Activated CD8-positive, alpha-beta T cell treated with anti-CD3 and anti-CD28 coated beads for 36 hours (primary cell): ENCODE measurements around the gene NOS2. TPM values are rescaled to one million over a fixed set of nuclear protein-coding genes. Genes with fewer than 3 reads are reported as not detected.
A peak's percentile ranks its signal among the peaks of the same experiment; 100 is the strongest.
"Not testable (repeated sequence)": the region's sequence is repeated elsewhere in the genome, so short reads cannot be mapped to it uniquely, and the experiment has no call there.

Experiments used
- ATAC-seq: fragments of 200-7000 bp; cut with Tn5 transposase; one replicate; pipeline ENCODE4 v1.10.0; 2021; ENCODE audit warnings: mild to moderate bottlenecking, moderate library complexity
- CTCF ChIA-PET: fragments of 350-600 bp; sonication (Branson Sonifier 250); formaldehyde crosslinking; loops from one replicate; lab custom pipeline; 2021; ENCODE audit warnings: antibody characterized with exemption; lab: Charles Lee
- POLR2A ChIA-PET: fragments of 350-600 bp; sonication (Branson Sonifier 250); formaldehyde crosslinking; loops from one replicate; lab custom pipeline; 2021; ENCODE audit warnings: antibody characterized with exemption; lab: Charles Lee
- DNase-seq: peaks from one replicate; pipeline ENCODE4 v3.0.0-alpha.2; 2020
- H3K27ac Mint-ChIP-seq: one replicate; pipeline ENCODE4 v1.8.0; 2021; ENCODE audit warnings: mild to moderate bottlenecking, mixed read lengths
- H3K27me3 Mint-ChIP-seq: one replicate; pipeline ENCODE4 v1.8.0; 2021; ENCODE audit warnings: mixed read lengths
- H3K36me3 Mint-ChIP-seq: one replicate; pipeline ENCODE4 v1.8.0; 2021; ENCODE audit warnings: low read depth, mixed read lengths
- H3K4me1 Mint-ChIP-seq: one replicate; pipeline ENCODE4 v1.8.0; 2021; ENCODE audit warnings: low read depth, mixed read lengths
- H3K4me3 Mint-ChIP-seq: one replicate; pipeline ENCODE4 v1.8.0; 2021; ENCODE audit warnings: mild to moderate bottlenecking, moderate library complexity, mixed read lengths
- H3K9me3 Mint-ChIP-seq: one replicate; pipeline ENCODE4 v1.8.0; 2021; ENCODE audit warnings: mixed read lengths
- intact Hi-C: fragments of 100-400 bp; cut with micrococcal nuclease; formaldehyde crosslinking; loops from one replicate; pipeline ENCODE4 v1.10.0; 2022
- total RNA-seq, 2 experiments: library from RNA; stranded (reverse); gene quantifications; one replicate each; pipeline ENCODE4 v1.2.3, GENCODE V29; 2021
- TF ChIP-seq, protein P1 (sequence below): fragments of 200-600 bp; IDR thresholded peaks from one replicate; pipeline ENCODE4 v1.8.0; 2022; ENCODE audit warnings: antibody characterized with exemption, mild to moderate bottlenecking

Gene NOS2
- total RNA-seq, 2 experiments from 2014 or later: not detected

DNA sequence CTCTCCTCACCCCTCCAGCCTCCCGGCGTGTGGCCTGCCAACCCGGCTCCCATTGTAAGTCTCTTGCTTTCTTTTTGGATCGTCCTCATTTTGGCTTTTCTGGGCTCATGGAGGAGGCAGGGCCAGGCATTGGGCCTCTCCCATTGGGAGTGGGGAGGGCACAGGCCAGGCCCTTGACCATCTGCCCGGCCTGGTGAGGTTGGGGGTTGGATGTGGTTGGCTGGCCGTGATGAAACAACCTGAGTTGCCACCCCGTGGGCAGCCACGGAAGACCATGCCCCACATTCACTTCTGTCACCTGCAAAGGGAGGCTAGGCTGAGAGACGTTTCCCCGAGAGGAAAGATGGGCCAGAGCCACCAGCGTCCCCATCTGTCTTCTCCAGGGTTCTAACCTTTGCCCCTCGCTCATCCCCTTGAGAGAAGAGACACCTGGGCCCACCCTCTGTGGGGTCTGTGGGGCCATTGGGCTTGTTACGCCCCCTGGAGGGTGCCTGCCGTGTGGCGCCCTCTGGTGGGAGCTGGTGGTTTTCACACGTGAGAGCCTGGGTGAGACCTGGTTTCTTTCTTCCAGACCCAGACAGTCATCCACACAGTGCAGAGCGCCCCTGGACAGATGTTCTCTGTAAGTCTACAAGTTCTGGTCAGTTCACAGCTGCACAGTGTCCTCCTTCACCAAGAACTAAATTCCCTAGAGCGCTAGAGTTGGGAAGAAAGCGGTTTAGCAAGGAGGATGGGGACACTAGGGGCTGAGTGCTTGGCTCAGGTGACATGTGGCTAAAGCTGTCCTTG is 47.3 kb downstream of the NOS2 start:
- intact Hi-C loops, POLR2A ChIA-PET, H3K36me3 Mint-ChIP-seq, H3K27me3 Mint-ChIP-seq, H3K9me3 Mint-ChIP-seq, H3K4me3 Mint-ChIP-seq, DNase-seq, H3K4me1 Mint-ChIP-seq, H3K27ac Mint-ChIP-seq: not testable (repeated sequence)
- TF ChIP-seq, protein P1, sequence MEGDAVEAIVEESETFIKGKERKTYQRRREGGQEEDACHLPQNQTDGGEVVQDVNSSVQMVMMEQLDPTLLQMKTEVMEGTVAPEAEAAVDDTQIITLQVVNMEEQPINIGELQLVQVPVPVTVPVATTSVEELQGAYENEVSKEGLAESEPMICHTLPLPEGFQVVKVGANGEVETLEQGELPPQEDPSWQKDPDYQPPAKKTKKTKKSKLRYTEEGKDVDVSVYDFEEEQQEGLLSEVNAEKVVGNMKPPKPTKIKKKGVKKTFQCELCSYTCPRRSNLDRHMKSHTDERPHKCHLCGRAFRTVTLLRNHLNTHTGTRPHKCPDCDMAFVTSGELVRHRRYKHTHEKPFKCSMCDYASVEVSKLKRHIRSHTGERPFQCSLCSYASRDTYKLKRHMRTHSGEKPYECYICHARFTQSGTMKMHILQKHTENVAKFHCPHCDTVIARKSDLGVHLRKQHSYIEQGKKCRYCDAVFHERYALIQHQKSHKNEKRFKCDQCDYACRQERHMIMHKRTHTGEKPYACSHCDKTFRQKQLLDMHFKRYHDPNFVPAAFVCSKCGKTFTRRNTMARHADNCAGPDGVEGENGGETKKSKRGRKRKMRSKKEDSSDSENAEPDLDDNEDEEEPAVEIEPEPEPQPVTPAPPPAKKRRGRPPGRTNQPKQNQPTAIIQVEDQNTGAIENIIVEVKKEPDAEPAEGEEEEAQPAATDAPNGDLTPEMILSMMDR: peak; percentile 26
- CTCF ChIA-PET: interaction anchor here (1.3 to 1.6 kb wide), 3 partner anchors 53 to 131 kb away, joined by 3 to 4 read pairs (median 4); no protein-coding TSS in a partner anchor
- ATAC-seq: peak; percentile 75

DNA sequence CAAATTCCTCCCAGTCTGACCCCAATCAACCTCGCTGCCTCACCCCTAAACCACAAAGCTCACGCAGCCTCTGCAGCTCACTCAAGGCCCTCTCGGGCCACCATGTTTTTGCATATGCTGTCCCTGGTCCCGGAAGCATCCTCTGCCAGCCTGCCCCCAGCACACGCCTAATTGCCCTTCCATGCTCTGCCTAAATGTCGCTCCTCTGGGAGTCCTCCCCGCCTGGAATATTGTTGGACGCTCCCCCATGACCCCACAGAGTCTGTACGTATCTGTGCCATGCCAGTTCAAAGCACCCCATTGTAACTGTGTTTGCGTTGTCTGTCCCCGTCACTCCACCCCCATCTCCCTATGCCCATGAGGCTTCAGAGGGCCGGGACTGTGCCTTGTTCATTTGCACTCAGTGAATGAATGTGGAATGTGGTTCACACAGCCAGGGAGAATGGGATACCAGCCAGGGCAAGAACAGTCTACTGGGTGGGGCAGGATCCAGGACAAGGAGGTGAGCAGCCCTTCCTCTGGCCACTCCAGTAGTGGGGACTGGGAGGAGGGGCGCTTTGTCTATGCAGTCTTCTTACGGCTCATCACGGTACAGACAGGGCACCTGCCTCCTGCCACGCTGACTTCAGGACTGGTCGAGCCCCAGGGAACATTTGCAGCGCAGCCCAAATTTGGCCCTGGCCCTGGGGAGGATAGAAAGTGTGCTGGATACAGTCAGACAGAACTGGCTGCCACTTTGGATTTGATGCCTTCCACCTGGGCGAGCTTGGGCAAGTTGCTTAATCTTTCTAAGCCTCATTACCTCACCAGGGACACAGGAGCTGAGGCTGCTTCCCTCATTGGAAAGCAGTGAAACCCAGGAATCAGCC is 48.5 kb downstream of the NOS2 start:
- TF ChIP-seq, protein P1: no peak
- ChIA-PET CTCF (interaction anchor here (1.1 to 1.6 kb wide), 3 partner anchors 8 to 128 kb away, joined by 3 to 4 read pairs (median 3); no protein-coding TSS in a partner anchor), POLR2A (no interaction called here)
- Mint-ChIP-seq H3K4me3 (no peak overlapping the region), H3K9me3 (no peaks in the 10 kb centered on the region), H3K36me3 (no peaks in the 10 kb centered on the region), H3K27me3 (no peaks in the 10 kb centered on the region), H3K27ac (no peak overlapping the region), H3K4me1 (no peaks in the 10 kb centered on the region)
- intact Hi-C loops: no loop called here
- ATAC-seq (no peak), DNase-seq (no peak)

DNA sequence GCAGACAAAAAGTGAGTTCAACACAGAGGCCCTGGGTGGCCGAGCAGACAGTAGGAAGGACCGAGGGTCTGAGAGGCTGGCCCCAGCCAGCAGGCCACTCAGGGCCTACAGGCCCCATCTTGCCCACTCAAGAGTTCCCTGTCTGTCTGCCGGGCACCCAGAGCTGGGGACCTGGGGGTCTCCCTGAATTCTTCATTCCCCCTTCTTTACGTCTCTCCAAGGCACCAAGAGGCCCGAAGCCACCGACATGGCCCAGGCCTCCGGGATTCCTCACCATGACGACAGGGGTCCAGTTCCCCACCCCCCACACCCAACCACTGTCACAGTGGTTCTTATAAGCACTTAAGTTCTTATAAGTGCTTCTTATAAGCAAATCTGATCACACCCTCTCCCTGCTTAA is 49.2 kb downstream of the NOS2 start:
- ChIA-PET CTCF (interaction anchor here (1.1 to 1.6 kb wide), 2 partner anchors 9 to 96 kb away, joined by 3 read pairs; no protein-coding TSS in a partner anchor), POLR2A (no interaction called here)
- no peak for DNase-seq
- no peaks in the 10 kb centered on the region for H3K36me3 Mint-ChIP-seq
- no peaks in the 10 kb centered on the region for H3K27me3 Mint-ChIP-seq
- H3K9me3 Mint-ChIP-seq: no peaks in the 10 kb centered on the region
- intact Hi-C loops: no loop called here
- TF ChIP-seq, protein P1: no peak
- H3K4me3 Mint-ChIP-seq: no peak overlapping the region
- no peaks in the 10 kb centered on the region for H3K4me1 Mint-ChIP-seq
- ATAC-seq: no peak
- H3K27ac Mint-ChIP-seq: no peak overlapping the region

DNA sequence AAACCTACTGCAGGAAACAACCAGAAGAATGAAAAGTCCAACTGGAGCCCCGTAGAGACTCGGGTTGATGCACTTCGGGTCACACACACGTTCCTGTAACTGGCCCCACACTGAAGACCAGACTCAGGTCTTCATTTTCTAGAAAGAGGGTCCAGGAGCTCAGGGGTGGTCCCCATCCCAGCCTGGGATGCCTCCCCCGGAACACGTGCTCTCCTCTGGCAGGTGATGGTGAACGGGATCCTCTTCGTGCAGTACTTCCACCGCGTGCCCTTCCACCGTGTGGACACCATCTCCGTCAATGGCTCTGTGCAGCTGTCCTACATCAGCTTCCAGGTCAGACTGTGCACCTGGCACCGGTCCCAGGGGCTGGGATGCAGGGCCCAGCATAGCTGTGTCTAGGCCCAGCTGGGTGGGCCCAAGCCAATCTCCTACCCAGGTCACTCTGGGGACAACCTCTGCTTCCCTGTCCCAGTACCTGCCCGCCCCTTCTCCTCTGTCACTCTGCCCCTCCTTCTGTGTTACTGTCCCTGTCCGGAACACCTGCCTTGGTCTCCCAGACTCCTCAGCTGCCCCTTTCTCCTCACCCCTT is 50.7 kb downstream of the NOS2 start:
- DNase-seq, intact Hi-C loops, H3K36me3 Mint-ChIP-seq, POLR2A ChIA-PET, H3K27me3 Mint-ChIP-seq, ATAC-seq, H3K27ac Mint-ChIP-seq, H3K4me1 Mint-ChIP-seq, H3K4me3 Mint-ChIP-seq, H3K9me3 Mint-ChIP-seq: not testable (repeated sequence)
- CTCF ChIA-PET: interaction anchor here (1.6 to 1.8 kb wide), 2 partner anchors 95 to 130 kb away, joined by 4 read pairs; no protein-coding TSS in a partner anchor

DNA sequence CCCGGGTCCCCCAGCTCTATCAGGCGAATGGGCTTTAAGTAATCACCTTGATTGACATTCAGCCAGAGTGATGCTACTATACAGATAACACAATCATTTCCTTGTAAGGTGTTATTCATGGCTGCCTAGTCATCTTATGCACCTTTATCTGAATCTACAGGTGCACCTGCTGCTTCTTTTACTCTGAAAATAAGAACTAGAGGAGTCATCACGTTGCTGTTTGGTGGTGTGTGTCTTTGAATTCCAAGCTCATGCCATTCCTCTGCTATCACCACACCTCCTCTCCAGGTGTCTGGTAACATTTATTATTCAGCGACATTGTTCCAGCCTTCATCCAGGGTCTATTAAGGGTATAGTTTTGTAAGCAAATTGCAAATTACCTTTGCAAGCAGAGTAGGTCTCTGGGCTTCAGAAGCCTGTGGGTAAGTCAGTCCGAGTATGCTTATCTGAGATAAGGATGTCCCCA is 51.9 kb downstream of the NOS2 start:
- TF ChIP-seq, protein P1: no peak
- Mint-ChIP-seq H3K27ac (no peak overlapping the region), H3K27me3 (no peaks in the 10 kb centered on the region), H3K4me1 (no peaks in the 10 kb centered on the region), H3K4me3 (no peak overlapping the region), H3K9me3 (no peaks in the 10 kb centered on the region), H3K36me3 (no peaks in the 10 kb centered on the region)
- ATAC-seq: no peak
- CTCF ChIA-PET: interaction anchor here (1.3 to 1.8 kb wide), 3 partner anchors 12 to 132 kb away, joined by 4 read pairs; no protein-coding TSS in a partner anchor
- intact Hi-C loops: no loop called here
- POLR2A ChIA-PET: no interaction called here
- DNase-seq: no peak
